ENCODE measurements around the gene BRSK2.

DNA sequence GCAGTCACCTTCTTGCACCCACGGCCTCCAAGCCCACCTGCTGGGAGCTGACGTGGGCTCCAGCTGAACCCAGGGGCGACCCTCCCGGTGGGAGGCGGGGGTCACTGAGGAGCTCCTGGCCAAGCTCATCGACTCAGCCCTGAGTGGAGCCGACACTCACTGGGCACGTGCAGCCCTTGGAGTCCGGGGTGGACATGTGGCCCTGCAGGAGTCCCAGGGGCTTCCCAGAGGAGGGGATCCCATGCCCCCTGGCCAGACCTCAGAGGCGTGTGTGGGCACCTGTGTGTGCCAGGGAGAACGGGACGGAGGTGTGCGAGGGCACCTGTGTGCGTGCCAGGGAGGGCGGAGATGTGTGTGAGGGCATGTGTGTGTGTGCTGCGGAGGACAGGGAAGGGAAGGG, 20.8 kb upstream of the BRSK2 start:
- TF ChIP-seq POLR2A (IDR thresholded peaks at IDR 0.05) (no peak), CTCF (IDR thresholded peaks at IDR 0.05) (no peak)
